Fibroblast of pulmonary artery (primary cell): ENCODE measurements around the gene USP20.

ENCODE experiments used
- DNase-seq: peaks from one replicate; pipeline ENCODE4 v3.0.0-alpha.2; 2010; ENCODE audit warnings: low read depth
- H3K4me3 ChIP-seq: replicated peaks from 2 replicates; pipeline ENCODE4 v1.5.1; 2011; ENCODE audit warnings: low read depth, mild to moderate bottlenecking, control low read depth, low read length, moderate library complexity
- TF ChIP-seq, protein P1 (sequence below): IDR thresholded peaks from 2 replicates; pipeline ENCODE4 v1.5.1; 2011; ENCODE audit warnings: mild to moderate bottlenecking, control low read depth, low read length, inconsistent platforms; ENCODE audit errors: missing control alignments

The USP20 gene

DNA sequence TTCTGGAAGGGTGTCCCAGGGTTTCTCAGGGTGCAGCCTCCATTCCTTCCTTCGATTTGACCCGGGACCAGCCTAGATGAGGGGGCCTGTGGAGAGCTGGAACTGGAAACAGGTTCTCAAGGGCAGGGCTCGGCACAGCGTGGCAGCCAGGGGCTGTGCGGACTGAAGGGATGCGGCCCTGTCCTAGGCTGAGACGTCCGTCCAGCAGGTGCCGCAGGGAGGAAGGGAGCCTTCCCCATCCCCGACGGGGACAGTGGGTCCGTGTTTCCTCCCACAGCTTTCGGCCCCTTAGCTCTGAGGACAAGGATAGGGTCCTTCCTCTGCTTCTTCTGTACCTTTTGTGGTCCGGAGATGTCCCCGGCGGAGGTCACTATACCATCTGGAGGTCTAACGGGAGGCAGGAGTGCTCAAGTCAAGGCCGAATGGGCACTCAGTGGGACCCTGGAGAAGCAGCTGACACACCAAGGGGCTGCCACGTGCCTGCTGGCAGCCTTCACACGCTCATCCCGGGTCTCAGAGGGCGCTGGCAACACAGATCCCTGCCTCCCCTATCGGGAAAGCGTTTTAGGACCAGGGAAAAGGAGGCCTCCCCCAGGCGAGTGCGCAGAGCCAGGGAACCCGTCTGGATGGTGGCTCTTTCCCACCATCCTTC, 49.9 kb downstream of the USP20 start:
- TF ChIP-seq, protein P1, sequence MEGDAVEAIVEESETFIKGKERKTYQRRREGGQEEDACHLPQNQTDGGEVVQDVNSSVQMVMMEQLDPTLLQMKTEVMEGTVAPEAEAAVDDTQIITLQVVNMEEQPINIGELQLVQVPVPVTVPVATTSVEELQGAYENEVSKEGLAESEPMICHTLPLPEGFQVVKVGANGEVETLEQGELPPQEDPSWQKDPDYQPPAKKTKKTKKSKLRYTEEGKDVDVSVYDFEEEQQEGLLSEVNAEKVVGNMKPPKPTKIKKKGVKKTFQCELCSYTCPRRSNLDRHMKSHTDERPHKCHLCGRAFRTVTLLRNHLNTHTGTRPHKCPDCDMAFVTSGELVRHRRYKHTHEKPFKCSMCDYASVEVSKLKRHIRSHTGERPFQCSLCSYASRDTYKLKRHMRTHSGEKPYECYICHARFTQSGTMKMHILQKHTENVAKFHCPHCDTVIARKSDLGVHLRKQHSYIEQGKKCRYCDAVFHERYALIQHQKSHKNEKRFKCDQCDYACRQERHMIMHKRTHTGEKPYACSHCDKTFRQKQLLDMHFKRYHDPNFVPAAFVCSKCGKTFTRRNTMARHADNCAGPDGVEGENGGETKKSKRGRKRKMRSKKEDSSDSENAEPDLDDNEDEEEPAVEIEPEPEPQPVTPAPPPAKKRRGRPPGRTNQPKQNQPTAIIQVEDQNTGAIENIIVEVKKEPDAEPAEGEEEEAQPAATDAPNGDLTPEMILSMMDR = no peak
- no peak overlapping the region for H3K4me3 ChIP-seq
- DNase-seq = no peak

DNA sequence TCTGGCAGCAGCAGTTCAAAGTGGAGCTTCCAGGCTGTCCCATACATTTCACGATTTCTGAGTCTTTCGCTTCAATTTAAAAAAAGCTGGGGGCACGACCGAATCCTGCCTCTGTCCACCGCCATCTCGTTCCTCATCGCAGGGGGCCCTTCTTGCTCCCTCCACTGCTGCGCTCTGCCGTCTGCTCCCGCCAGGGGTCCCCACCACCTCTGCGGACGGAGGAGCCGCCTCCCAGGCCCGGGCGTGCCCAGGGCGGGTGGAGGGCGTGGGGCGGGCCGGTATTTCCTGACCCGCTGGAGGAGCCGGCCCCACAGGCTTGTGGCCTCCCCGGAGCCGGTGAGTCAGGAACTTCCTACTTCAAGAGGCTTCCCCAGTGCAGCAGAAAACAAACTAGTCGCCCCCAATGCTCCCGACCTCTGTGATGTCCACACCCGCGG, 50.4 kb downstream of the USP20 start:
- DNase-seq = peak; percentile 93
- TF ChIP-seq, protein P1 = peak; percentile 89

DNA sequence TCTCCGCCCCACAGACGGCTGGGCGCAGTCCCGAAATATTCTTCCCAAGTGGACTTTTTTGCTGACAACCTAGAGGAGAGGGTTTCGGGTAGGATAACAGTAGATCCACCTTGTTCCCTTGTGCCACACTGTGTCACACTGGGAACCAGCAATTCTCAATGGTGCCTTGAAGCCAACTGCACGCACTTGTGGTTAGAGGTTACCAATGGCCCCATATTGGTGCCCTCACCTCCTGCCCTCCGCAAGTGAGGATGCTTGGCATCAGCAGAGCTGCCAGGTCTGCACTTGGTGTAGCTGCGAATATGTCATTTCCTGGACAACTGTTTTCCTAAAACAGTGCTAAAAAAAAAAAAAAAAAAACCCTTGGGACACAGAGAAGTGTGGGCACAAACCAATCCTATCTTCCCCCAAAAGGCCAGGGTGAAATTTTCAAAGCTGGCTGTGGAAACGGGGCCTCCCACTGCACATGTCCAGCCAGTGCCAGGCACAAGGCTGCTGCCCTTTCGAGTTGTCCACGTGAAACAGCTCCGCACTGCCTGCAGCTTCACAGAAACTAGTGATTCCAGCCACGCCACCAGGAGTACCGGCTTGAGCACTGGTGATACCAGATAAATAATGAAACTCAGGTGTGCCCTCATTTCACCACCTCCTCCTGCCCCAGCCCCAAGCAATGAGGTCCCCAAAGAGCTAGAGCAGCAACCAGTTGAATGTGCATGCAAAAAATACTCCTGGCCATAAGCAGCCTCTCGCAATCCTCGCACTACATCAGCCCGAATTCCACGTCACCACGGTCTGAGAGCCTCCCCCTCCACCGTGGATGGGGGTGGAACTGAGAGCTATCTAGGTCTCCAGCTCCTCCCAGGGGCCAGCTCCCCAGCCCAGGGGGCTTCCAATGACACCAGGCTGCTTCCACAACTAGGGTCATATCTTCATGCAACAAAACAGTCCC, 51.2 kb downstream of the USP20 start:
- TF ChIP-seq, protein P1 = no peak
- peak; percentile 32 for DNase-seq
- no peak overlapping the region for H3K4me3 ChIP-seq

More for the DNA sequence above, 50.4 kb downstream of the USP20 start:
- no peak overlapping the region for H3K4me3 ChIP-seq

DNA sequence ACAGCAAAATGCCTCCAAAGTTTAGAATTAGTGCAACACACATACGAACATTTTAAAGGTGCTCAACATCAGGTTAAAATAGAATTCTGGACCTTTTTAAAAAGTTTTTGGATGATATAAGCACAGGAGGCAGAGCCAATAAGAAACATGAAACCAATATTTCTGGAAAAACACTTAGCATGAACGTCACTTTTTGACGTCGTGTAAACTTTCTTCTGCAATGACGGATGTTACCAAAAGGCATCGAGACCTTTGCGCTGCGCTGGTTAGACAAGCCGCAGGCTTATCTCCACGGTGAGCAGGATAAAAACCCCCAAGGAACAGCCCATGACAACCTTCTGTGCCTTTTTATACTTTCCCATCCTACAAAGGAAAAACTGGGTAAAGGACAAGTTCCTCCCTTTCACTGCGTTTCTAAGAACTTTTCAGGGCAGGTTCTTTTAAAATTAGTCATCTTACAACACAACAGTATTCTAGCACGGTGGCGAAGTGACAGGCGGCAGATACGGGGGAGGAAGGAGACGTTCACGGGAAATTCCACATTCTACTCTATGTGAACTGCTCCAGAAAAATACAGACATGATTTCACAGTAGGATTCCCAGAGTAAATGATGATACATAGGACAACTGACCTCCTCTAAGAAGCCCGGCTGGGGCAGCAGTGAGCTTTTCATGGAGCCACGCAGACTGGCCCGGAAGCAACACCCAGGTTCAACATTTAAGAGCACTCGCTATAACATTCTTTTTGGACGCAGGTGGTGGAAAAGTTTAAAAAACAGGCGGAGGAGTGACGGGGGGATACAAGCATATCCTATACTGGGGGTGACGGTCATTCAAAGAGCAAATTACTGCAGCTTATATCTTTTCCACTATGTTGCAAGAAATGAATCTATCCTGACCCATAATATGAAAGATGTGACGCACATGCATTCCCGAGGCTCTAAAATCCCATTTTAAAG, 52.4 kb downstream of the USP20 start:
- DNase-seq = peak; percentile 84
- H3K4me3 ChIP-seq = no peak overlapping the region
- TF ChIP-seq, protein P1 = peak; percentile 59

DNA sequence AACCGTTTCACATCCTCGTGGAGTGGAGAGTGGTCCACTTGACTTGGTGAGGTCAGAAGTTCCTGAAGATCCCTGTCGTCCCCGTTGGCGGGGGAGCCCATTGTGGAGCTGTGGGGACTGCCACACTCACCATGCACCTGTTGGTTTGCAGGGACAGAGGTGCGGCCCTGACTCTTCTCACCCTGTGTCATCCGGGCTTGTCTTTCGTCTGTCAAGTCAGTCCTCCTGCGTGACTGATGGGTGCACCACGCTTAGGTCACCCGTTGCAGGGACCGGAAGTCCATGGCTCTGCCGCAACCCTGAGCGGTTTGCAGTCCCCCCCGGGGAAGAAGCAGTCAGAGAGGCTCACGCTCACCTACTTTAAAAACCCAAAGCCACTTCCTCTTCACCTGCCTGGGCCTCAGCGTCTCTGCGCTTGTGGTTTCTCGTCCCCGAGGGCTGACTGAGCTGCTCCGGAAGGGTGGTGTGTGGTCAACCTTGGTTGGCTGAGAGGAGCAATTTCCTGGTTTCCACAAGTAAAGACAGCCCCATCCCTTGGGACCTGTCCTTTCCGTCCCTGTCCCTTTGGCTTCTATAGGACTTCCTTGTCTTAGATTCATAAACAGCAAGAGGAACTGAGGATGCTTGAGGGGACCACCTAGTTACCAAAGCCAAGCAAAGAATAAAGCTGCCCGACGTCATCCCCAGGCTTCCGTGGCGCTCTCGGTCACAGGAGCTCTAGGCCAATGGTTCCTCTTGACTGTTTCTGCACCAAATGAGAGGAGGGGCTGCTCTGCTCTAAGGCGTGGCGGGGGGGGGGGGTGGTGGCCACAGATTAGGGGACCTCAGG, 53.2 kb downstream of the USP20 start:
- no peak overlapping the region for H3K4me3 ChIP-seq
- TF ChIP-seq, protein P1 = no peak
- no peak for DNase-seq
